GM10248 (cell line): ENCODE results near the gene PSMC3IP.
A peak's percentile ranks its signal among the peaks of the same experiment; 100 is the strongest.
"Not testable (repeated sequence)": the region's sequence is repeated elsewhere in the genome, so short reads cannot be mapped to it uniquely, and the experiment has no call there.

Experiments
- CTCF ChIA-PET: fragments of 300-600 bp; sonication (Branson Sonifier 250); formaldehyde crosslinking; extraction: SDS; loops from one replicate; lab custom pipeline; 2021; ENCODE audit warnings: antibody characterized with exemption; lab: Yijun Ruan, JAX
- POLR2A ChIA-PET: fragments of 350-650 bp; sonication (Branson Sonifier 250); formaldehyde crosslinking; extraction: SDS; loops from one replicate; lab custom pipeline; 2020; ENCODE audit warnings: antibody characterized with exemption; lab: Yijun Ruan, JAX
- DNase-seq: peaks from one replicate; pipeline ENCODE4 v3.0.0; 2012; ENCODE audit errors: extremely low spot score
- CTCF ChIP-seq: IDR thresholded peaks from 2 replicates; pipeline ENCODE4 v1.5.1; 2012; ENCODE audit warnings: mild to moderate bottlenecking, low read depth; ENCODE audit errors: extremely low read depth, missing control alignments, control extremely low read depth

The PSMC3IP gene

GRCh38 chr17:42577532-42578281 lies at the start of gene PSMC3IP:
Gene PSMC3IP, minus strand, starts transcription at chr17:42577729. Its CDS starts 43 bp downstream, at chr17:42577686.
- ChIA-PET POLR2A (interaction anchor here (0.6 to 1.3 kb wide), 5 partner anchors 9 to 229 kb away, joined by 3 to 5 read pairs (median 3); partner anchors contain the start of gene TUBG1), CTCF (interaction anchor here (0.7 to 8.4 kb wide), 55 partner anchors 10 to 520 kb away, joined by 3 to 120 read pairs (median 6); partner anchors contain the start of genes BECN1, CCR10, COASY and MLX)
- TF ChIP-seq CTCF: peak; percentile 36
- peak; percentile 98 for DNase-seq

- DNase-seq: no peak
These were observed 46.4 kb upstream of the PSMC3IP start for GRCh38 chr17:42623732-42624596.

GRCh38 chr17:42623271-42623670 lies 45.7 kb upstream of the PSMC3IP start:
- POLR2A ChIA-PET: no interaction called here
- no peak for TF ChIP-seq CTCF
- CTCF ChIA-PET: interaction anchor here (1.0 to 1.6 kb wide), 5 partner anchors 14 to 56 kb away, joined by 3 to 6 read pairs (median 4); partner anchors contain the start of genes PSMC3IP, RETREG3 and TUBG1

More at GRCh38 chr17:42623732-42624596, 46.4 kb upstream of the PSMC3IP start:
- TF ChIP-seq CTCF: no peak
- CTCF ChIA-PET: interaction anchor here (0.9 to 1.5 kb wide), 5 partner anchors 9 to 46 kb away, joined by 3 to 5 read pairs (median 4); partner anchors contain the start of genes RETREG3 and TUBG1
- POLR2A ChIA-PET: interaction anchor here (0.5 kb wide), 1 partner anchor 164 kb away, joined by 10 read pairs; no protein-coding TSS in a partner anchor

GRCh38 chr17:42621987-42622386 lies 44.5 kb upstream of the PSMC3IP start:
- DNase-seq, POLR2A ChIA-PET: not testable (repeated sequence)
- CTCF ChIA-PET: interaction anchor here (1.1 to 1.6 kb wide), 2 partner anchors 14 to 44 kb away, joined by 4 to 6 read pairs; partner anchors contain the start of gene PSMC3IP

More at GRCh38 chr17:42623271-42623670, 45.7 kb upstream of the PSMC3IP start:
- DNase-seq: no peak

GRCh38 chr17:42618442-42619150 lies 41.1 kb upstream of the PSMC3IP start:
- peak; percentile 64 for TF ChIP-seq CTCF
- ChIA-PET CTCF (interaction anchor here (0.8 to 3.0 kb wide), 25 partner anchors 8 to 206 kb away, joined by 3 to 25 read pairs (median 4); partner anchors contain the start of genes BECN1, CCR10, PLEKHH3 and PSMC3IP), POLR2A (interaction anchor here (1.2 kb wide), 1 partner anchor 10 kb away, joined by 5 read pairs; the partner anchor contains the start of genes RETREG3 and TUBG1)
- DNase-seq: peak; percentile 79

GRCh38 chr17:42617956-42618431 lies 40.5 kb upstream of the PSMC3IP start:
- ChIA-PET CTCF (interaction anchor here (1.0 to 3.0 kb wide), 21 partner anchors 9 to 206 kb away, joined by 3 to 25 read pairs (median 4); partner anchors contain the start of genes BECN1, CCR10, PSMC3IP and RETREG3), POLR2A (interaction anchor here (1.2 kb wide), 1 partner anchor 9 kb away, joined by 5 read pairs; the partner anchor contains the start of genes RETREG3 and TUBG1)
- peak; percentile 38 for DNase-seq
- TF ChIP-seq CTCF: no peak
